GM19324 (cell line): ENCODE measurements around the gene THOC5.
A peak's percentile ranks its signal among the peaks of the same experiment; 100 is the strongest.

Experiments used
- ATAC-seq: cut with Tn5 transposase; IDR thresholded peaks from one replicate; pipeline ENCODE4 v1.9.1; 2021; ENCODE audit warnings: mild to moderate bottlenecking, moderate library complexity; ENCODE audit not compliant: unreplicated experiment, low FRiP score

THOC5 gene

DNA sequence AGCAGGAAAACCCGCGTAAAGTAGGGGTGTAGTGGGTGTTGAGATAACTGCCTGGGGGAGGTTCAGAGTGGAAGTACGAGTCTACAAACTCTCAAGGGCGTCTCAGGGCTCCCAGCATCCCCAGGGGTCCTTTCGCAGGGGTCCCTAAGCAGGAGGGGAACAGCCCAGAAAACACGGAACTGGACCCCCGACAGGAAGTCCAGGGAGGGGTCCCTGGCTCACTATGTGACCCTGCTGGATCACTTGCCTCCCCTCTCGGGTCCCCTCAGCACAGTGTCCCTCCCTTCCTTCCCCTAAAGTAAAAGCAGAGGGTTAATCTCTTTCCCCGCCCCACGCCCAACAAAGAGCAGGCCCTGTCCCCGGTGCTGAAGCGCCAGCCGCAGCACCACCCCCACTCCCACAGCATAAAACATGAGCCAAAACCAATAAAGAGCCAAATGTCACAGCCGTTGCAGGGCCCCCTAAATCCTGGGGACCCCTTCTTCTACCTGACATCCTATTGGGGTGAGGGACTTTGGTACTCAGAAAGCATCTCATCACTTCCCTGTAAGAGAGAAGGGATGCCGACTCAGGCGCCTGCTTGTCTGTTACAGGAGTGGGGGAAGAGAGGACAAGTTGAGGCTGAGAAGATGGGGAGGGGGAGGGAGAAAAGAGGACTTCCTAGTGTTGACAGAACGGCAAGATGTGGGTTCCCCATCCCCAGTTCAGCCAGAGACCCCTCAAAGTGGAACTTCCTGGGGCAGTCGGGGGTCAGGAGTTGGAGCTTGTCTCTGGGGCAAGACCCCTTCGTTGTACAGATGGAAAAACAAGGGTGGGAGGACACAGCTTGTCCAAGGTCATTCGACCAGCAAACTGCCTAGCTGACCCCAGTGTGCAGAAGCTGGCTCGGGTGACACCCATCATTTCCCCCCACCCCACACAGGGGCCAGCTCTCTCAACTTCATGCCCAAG, 75.0 kb downstream of the THOC5 start:
- no peak for ATAC-seq

GRCh38 chr22:29477723-29478318, 75.7 kb downstream of the THOC5 start:
- no peak for ATAC-seq

- no peak for ATAC-seq
These were observed 77.4 kb downstream of the THOC5 start for GRCh38 chr22:29476116-29476515.

DNA sequence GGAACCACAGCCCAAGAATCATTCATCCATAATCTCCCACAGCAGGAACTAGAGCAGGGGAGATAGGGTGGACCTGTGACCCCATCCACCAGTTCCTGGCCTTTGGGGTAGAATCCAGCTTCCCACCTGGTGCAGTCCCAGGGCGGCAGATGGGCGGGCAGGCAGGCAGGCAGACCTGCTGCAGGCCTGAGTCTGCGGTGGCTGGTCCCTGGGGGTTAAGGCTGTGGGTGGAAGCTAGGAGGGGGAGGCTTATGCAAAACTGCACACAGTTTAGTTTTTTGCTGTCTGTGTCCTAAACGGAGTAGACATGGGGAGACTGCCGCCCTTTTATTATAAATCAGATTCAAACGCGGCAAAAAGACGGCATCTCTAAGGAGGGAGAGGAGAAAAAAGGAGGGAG, 78.0 kb downstream of the THOC5 start:
- ATAC-seq = peak; percentile 80

- ATAC-seq = no peak
These were observed 80.6 kb downstream of the THOC5 start for GRCh38 chr22:29473001-29473400.

DNA sequence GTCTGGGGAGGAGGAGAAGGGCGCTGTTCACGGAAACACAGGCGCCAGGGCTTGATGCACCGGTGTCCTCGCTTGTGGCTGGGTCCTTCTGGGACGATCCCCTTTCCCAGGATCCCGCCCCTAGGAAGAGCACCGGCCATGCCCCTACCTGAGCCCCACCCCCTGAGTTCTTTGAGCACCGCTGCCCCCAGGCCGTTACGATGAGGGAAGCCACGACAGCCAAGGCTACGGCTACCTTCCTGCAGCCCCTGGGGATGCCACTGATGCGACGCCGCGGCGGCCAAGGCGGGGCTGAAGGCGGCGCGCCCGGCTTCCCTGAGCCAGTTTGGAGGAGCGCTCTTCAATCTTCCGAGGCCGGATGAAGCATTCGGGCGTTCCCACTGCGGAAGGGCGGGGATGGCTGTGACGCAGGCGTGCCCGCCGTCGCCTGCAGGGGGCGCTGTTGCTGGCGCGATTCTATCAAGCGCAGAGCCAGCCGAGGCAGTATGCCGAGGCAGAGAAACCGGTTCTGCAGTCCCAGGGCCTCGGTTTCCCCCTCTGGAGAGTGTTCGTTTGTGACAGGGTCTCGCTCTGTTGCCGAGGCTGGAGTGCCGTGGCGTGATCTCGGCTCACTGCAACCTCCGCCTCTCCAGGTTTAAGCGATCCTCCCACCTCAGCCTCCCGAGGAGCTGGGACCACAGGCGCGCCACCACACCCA, 83.2 kb downstream of the THOC5 start:
- ATAC-seq = no peak

GRCh38 chr22:29469755-29470154, 83.8 kb downstream of the THOC5 start:
- ATAC-seq = no peak

DNA sequence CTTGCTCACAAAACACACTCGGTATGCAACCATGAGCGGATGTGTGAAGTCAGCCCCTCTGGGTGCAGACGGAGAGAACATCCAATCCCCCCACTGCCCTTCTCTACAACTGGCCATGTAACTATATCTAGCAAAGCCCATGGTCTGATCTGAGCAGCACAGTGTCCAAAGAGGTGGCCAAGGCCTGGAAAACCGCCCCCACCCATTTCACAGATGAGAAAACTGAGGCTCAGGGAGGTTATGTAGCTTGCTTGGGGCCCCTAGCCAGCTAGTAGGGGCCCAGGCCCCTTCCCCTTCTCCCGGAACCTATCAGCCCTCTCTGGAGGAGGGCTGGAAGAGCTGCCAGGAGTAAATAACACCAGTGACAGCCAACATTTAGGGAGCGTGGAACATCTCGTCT, 89.0 kb downstream of the THOC5 start:
- ATAC-seq = no peak

- ATAC-seq = no peak
These were observed 89.9 kb downstream of the THOC5 start for GRCh38 chr22:29463629-29464028.

DNA sequence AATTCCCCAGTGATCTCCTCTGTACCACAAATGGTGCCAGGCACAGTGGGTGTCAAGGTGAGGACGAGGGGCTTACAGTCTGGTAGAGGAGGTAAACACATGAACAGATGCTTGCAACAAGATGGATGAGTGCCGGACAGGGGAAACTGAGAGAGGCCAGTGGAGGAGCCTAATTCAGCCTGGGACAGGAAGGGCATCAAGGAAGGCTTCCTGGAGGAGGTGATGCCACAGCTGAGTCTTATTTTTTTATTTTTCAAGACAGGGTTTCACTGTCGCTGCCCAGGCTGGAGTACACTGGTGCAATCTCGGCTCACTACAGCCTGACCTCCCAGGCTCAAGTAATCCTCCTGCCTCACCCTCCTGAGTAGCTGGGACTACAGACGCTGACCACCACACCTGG, 92.3 kb downstream of the THOC5 start:
- ATAC-seq = no peak

DNA sequence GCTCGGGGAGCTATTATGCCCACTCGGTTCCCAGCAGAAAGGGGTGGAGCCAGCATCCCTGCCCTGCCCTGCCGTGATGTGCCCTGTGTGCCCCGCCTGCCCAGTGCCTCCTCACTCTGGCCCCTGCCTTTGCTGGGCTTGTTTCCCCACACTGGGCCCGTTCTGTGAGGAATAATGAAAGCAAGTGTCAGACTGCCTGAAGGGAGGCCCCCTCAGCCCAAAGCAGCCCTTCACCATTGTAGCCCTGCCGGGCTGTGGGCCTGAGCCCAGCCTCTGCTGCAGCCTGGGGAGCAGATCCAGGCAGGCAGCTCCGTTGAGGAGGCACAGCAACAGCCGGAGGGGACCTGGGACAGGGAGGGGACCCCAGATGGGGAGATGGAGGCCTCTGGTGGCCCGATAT, 93.8 kb downstream of the THOC5 start:
- ATAC-seq = no peak

GRCh38 chr22:29458551-29458950, 95.0 kb downstream of the THOC5 start:
- no peak for ATAC-seq

- ATAC-seq = no peak
These were observed 95.8 kb downstream of the THOC5 start for GRCh38 chr22:29457730-29458129.

DNA sequence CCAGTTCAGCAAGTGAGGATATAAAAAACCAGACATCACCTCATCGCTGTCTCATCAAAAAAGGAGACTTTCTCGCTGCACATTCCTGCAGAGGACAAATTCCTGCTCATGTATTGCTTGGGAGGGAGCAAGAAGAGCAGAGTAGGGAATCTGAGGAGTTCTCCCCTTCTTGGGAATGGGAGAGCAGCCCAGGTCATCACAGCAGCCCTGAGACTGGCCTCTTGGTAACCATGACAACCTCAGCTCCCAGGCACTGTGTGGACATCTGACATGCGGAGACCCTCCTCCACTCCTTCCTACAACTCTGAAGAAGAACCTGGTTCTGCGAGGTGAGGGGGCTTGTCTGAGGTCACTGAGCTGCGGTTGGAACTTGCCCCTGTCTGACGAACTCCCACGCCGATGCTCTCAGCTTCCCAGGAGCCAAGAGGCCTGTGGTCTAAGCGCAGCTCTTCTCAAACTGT, 97.3 kb downstream of the THOC5 start:
- no peak for ATAC-seq
